HepG2 (cell line): ENCODE measurements around the gene LRRC4. TPM values are rescaled to one million over a fixed set of nuclear protein-coding genes. Genes with fewer than 3 reads are reported as not detected.

Source experiments
- ATAD3A ChIP-seq: sonication (generic); formaldehyde crosslinking; IDR thresholded peaks from 2 replicates; pipeline ENCODE4 v1.4.0; 2020; ENCODE audit warnings: missing genetic modification reagents
- BATF2 ChIP-seq: sonication (generic); formaldehyde crosslinking; IDR thresholded peaks from 2 replicates; pipeline ENCODE4 v1.8.0; 2022; ENCODE audit warnings: mild to moderate bottlenecking, missing genetic modification reagents, moderate library complexity
- CEBPZ ChIP-seq: IDR thresholded peaks from 2 replicates; pipeline ENCODE4 v1.6.1; 2012; ENCODE audit warnings: low read length, improper control_type of control experiment
- DMAP1 ChIP-seq: IDR thresholded peaks from 2 replicates; pipeline ENCODE4 v1.6.1; 2016
- HMGXB4 ChIP-seq, 2 experiments: sonication (generic) in 1 of 2; formaldehyde crosslinking in 1 of 2; IDR thresholded peaks; 2 replicates each; pipeline versions ENCODE4 v1.4.0 to v1.6.1; 2018 to 2020; ENCODE audit warnings: missing genetic modification reagents in 2 of 2, borderline replicate concordance in 1 of 2, low read depth in 1 of 2, mild to moderate bottlenecking in 1 of 2, missing biosample characterization in 1 of 2
- IKZF4 ChIP-seq: sonication (generic); formaldehyde crosslinking; IDR thresholded peaks from 2 replicates; pipeline ENCODE4 v1.5.1; 2020; ENCODE audit warnings: borderline replicate concordance, mild to moderate bottlenecking, low read depth, missing genetic modification reagents; ENCODE audit errors: not compliant biosample characterization
- ISL2 ChIP-seq: sonication (generic); formaldehyde crosslinking; IDR thresholded peaks from 2 replicates; pipeline ENCODE4 v1.5.0; 2020; ENCODE audit warnings: missing genetic modification reagents
- MAZ ChIP-seq, 2 experiments: sonication (generic) in 1 of 2; formaldehyde crosslinking in 1 of 2; IDR thresholded peaks; 2 replicates each; pipeline versions ENCODE4 v1.5.0 to v1.6.1; 2012 to 2020; ENCODE audit warnings: low read depth in 2 of 2, mild to moderate bottlenecking in 2 of 2, borderline replicate concordance in 1 of 2, improper control_type of control experiment in 1 of 2, low read length in 1 of 2, missing genetic modification reagents in 1 of 2, moderate library complexity in 1 of 2
- MLLT10 ChIP-seq: sonication (generic); formaldehyde crosslinking; IDR thresholded peaks from 2 replicates; pipeline ENCODE4 v1.4.0; 2020; ENCODE audit warnings: missing genetic modification reagents
- NFE2 ChIP-seq: sonication (generic); formaldehyde crosslinking; IDR thresholded peaks from 2 replicates; pipeline ENCODE4 v1.4.0; 2020; ENCODE audit warnings: missing genetic modification reagents
- NR2C2 ChIP-seq: sonication (generic); formaldehyde crosslinking; IDR thresholded peaks from 2 replicates; pipeline ENCODE4 v1.4.0; 2020; ENCODE audit warnings: missing genetic modification reagents, mild to moderate bottlenecking, moderate library complexity, borderline replicate concordance
- NR2F2 ChIP-seq: IDR thresholded peaks from 2 replicates; pipeline ENCODE4 v1.6.1; 2012; ENCODE audit warnings: low read depth, inconsistent platforms, borderline replicate concordance
- PITX1 ChIP-seq: sonication (generic); formaldehyde crosslinking; IDR thresholded peaks from 2 replicates; pipeline ENCODE4 v1.5.1; 2020; ENCODE audit warnings: mild to moderate bottlenecking, missing genetic modification reagents
- RXRB ChIP-seq: IDR thresholded peaks from 2 replicates; pipeline ENCODE4 v1.6.1; 2016; ENCODE audit warnings: borderline replicate concordance, missing genetic modification reagents, missing compliant biosample characterization
- TEAD2 ChIP-seq: sonication (generic); formaldehyde crosslinking; IDR thresholded peaks from 2 replicates; pipeline ENCODE4 v1.9.0; 2021; ENCODE audit warnings: missing genetic modification reagents
- ZBTB1 ChIP-seq: sonication (generic); formaldehyde crosslinking; IDR thresholded peaks from 2 replicates; pipeline ENCODE4 v1.4.0; 2020; ENCODE audit warnings: missing genetic modification reagents, borderline replicate concordance
- ZNF143 ChIP-seq: sonication (generic); formaldehyde crosslinking; IDR thresholded peaks from 2 replicates; pipeline ENCODE4 v1.4.0; 2020; ENCODE audit warnings: missing genetic modification reagents
- ZNF232 ChIP-seq: sonication (generic); formaldehyde crosslinking; IDR thresholded peaks from 2 replicates; pipeline ENCODE4 v1.4.0; 2020; ENCODE audit warnings: missing genetic modification reagents, borderline replicate concordance
- ZNF557 ChIP-seq: sonication (generic); formaldehyde crosslinking; IDR thresholded peaks from 2 replicates; pipeline ENCODE4 v1.4.0; 2020; ENCODE audit warnings: missing genetic modification reagents
- ZNF724P ChIP-seq: sonication (generic); formaldehyde crosslinking; IDR thresholded peaks from 2 replicates; pipeline ENCODE4 v1.8.0; 2022; ENCODE audit warnings: missing genetic modification reagents, borderline replicate concordance
- ZNF841 ChIP-seq: sonication (generic); formaldehyde crosslinking; IDR thresholded peaks from 2 replicates; pipeline ENCODE4 v1.8.1; 2023; ENCODE audit warnings: missing genetic modification reagents, borderline replicate concordance
- ZSCAN9 ChIP-seq: IDR thresholded peaks from 2 replicates; pipeline ENCODE4 v1.6.1; 2016; ENCODE audit warnings: borderline replicate concordance
- ZXDC ChIP-seq: sonication (generic); formaldehyde crosslinking; IDR thresholded peaks from 2 replicates; pipeline ENCODE4 v1.5.0; 2020; ENCODE audit warnings: mild to moderate bottlenecking, missing genetic modification reagents
- polyA plus RNA-seq, 8 experiments: library from polyadenylated mRNA; depleted of rRNA in 3 of 8; stranded (reverse) in 7 of 8; unstranded in 1 of 8; fragments of >200 nt; fragmentation: Illumina TruSeq in 4 of 8; extraction: Trizol in 4 of 8; gene quantifications; 2 replicates each; pipeline versions ENCODE4 v1.2.1 to v1.2.3, GENCODE V29; 2011 to 2016; ENCODE audit warnings: low read depth in 4 of 8, missing spikeins in 1 of 8, mixed read lengths in 1 of 8; ENCODE audit not compliant: insufficient read depth in 1 of 8
- total RNA-seq, 5 experiments: library from RNA; depleted of rRNA; stranded (reverse); fragments of >200 nt; fragmentation: Illumina TruSeq; extraction: Trizol; gene quantifications; 2 replicates each; pipeline ENCODE4 v1.2.3, GENCODE V29; 2016; ENCODE audit warnings: low read depth in 1 of 5

The LRRC4 gene
- total and polyA plus RNA-seq, 2 of the 13 experiments (the other 11 are each of a cell fraction or from before 2014, with no cell fraction given), result not detected

- TF ChIP-seq ISL2 (CRISPR knock-in tag) (0 out of 2 replicates have a peak, but pooled peaks have one; percentile 18), DMAP1 (CRISPR knock-in tag) (no peak), ZXDC (CRISPR knock-in tag) (0 out of 2 replicates have a peak, but pooled peaks have one; percentile 29), ZNF724P (CRISPR knock-in tag) (no peak), MLLT10 (CRISPR knock-in tag) (no peak), RXRB (CRISPR knock-in tag) (peak; percentile 64; the same call in 1 of the 2 replicates), IKZF4 (CRISPR knock-in tag) (no peak), ZBTB1 (CRISPR knock-in tag) (no peak), CEBPZ (no peak), ZNF143 (no peak), ZNF841 (no peak), MAZ (IDR thresholded peaks at IDR 0.05; ENCODE audit: borderline replicate concordance, low read depth, low read length) (peak; percentile 29; the same call in 1 of the 2 replicates), MAZ (CRISPR knock-in tag; IDR thresholded peaks at IDR 0.05; ENCODE audit: low read depth) (no peak), NFE2 (no peak), ZNF557 (CRISPR knock-in tag) (no peak), BATF2 (CRISPR knock-in tag) (no peak), NR2C2 (CRISPR knock-in tag) (peak; percentile 66), ATAD3A (CRISPR knock-in tag) (no peak), NR2F2 (peak; percentile 94), TEAD2 (CRISPR knock-in tag) (no peak), ZNF232 (CRISPR knock-in tag) (no peak), PITX1 (CRISPR knock-in tag) (no peak), ZSCAN9 (CRISPR knock-in tag) (no peak), HMGXB4 (CRISPR knock-in tag; IDR thresholded peaks at IDR 0.05; ENCODE audit: borderline replicate concordance in 1 of 2, low read depth in 1 of 2) (no peak)
Observed at GRCh38 chr7:128005759-128006159, 25.5 kb downstream of the LRRC4 start (continued).
